ENCODE measurements around the gene UAP1. TPM values are rescaled to one million over a fixed set of nuclear protein-coding genes. Genes with fewer than 3 reads are reported as not detected.

UAP1 gene
- total RNA-seq, 2 donors from 2014 or later = 36.4 to 39.4 TPM

GRCh38 chr1:162561037-162561615 is 396 bp upstream of the UAP1 start:
- no peaks in the 10 kb centered on the region for H3K27me3 Mint-ChIP-seq (ENCODE audit: insufficient read depth)
- no peaks in the 10 kb centered on the region for H3K27me3 ChIP-seq (ENCODE audit: control insufficient read depth, insufficient read depth, low read length, poor library complexity, severe bottlenecking)
- H3K27ac ChIP-seq (ENCODE audit: low read depth, low read length) = peak overlapping the region; percentile 69
- no peaks in the 10 kb centered on the region for H3K9me3 Mint-ChIP-seq
- no peaks in the 10 kb centered on the region for H3K36me3 Mint-ChIP-seq (ENCODE audit: low read depth)
- H3K27ac Mint-ChIP-seq = peak overlapping the region; percentile 96
- peak overlapping the region; percentile 70 for H3K4me3 Mint-ChIP-seq
- H3K4me3 ChIP-seq (ENCODE audit: low read length) = peak overlapping the region; percentile 90
- WGBS, 2 experiments (ENCODE audit: insufficient coverage in 1 of 2, insufficient read length in 1 of 2) = 2 to 5% methylated on average over 4 to 53 of the region's 53 CpGs
- peak; percentile 99 for DNase-seq
- H3K9ac ChIP-seq (ENCODE audit: extremely low read depth, low read length, poor library complexity, severe bottlenecking) = peak overlapping the region; percentile 70
- H3K36me3 ChIP-seq (ENCODE audit: control insufficient read depth, insufficient read depth, low read length) = no peaks in the 10 kb centered on the region
- H3K9me3 ChIP-seq (ENCODE audit: control insufficient read depth, low read length) = no peaks in the 10 kb centered on the region
- TF ChIP-seq CTCF (conservative IDR thresholded peaks at IDR 0.05) = no peak
- peaks cover 26% of the 10 kb centered on the region for H3K4me1 Mint-ChIP-seq
- no peaks in the 10 kb centered on the region for H3K4me1 ChIP-seq (ENCODE audit: control insufficient read depth, insufficient read depth, low read length)

- Histone ChIP-seq H3K27me3 (ENCODE audit: control insufficient read depth, insufficient read depth, low read length, poor library complexity, severe bottlenecking) (no peaks in the 10 kb centered on the region), H3K9me3 (ENCODE audit: control insufficient read depth, low read length) (no peaks in the 10 kb centered on the region), H3K4me3 (ENCODE audit: low read length) (peak overlapping the region; percentile 90), H3K9ac (ENCODE audit: extremely low read depth, low read length, poor library complexity, severe bottlenecking) (peak overlapping the region; percentile 70), H3K36me3 (ENCODE audit: control insufficient read depth, insufficient read depth, low read length) (peaks cover 9% of the 10 kb centered on the region), H3K27ac (ENCODE audit: low read depth, low read length) (no peak overlapping the region), H3K4me1 (ENCODE audit: control insufficient read depth, insufficient read depth, low read length) (no peaks in the 10 kb centered on the region)
- peak overlapping the region; percentile 70 for H3K4me3 Mint-ChIP-seq
- H3K36me3 Mint-ChIP-seq (ENCODE audit: low read depth) = peaks cover 8% of the 10 kb centered on the region
- H3K4me1 Mint-ChIP-seq = peaks cover 26% of the 10 kb centered on the region
- H3K27me3 Mint-ChIP-seq (ENCODE audit: insufficient read depth) = no peaks in the 10 kb centered on the region
- H3K9me3 Mint-ChIP-seq = no peaks in the 10 kb centered on the region
- peak overlapping the region; percentile 37 for H3K27ac Mint-ChIP-seq
- TF ChIP-seq CTCF (conservative IDR thresholded peaks at IDR 0.05) = no peak
- 78 to 88% methylated on average over 5 of the region's 5 CpGs for WGBS, 2 experiments (ENCODE audit: insufficient coverage in 1 of 2, insufficient read length in 1 of 2)
- DNase-seq = no peak
Observed at GRCh38 chr1:162562470-162562828, 927 bp downstream of the UAP1 start.

DNA sequence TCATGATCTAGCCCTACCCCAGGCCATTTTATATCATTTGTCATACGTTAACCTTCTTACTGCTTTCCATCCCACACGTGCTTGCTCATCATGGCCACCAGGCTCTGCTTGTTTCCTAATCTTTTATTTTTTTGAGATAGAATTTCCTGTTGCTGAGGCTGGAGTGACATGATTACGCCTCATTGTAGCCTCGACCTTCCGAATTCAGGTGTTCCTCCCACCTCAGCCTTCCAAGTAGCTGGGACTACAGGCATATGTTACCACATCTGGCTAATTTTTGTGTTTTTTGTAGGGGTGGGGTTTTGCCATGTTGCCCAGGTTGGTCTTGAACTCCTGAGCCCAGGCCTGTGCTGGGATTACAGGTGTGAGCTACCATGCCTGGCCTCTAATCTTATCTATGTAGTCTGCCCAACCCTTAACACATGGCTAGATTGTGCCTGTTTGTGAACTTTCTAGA is 3.3 kb downstream of the UAP1 start:
- Histone ChIP-seq H3K4me3 (ENCODE audit: low read length) (no peak overlapping the region), H3K9ac (ENCODE audit: extremely low read depth, low read length, poor library complexity, severe bottlenecking) (no peak overlapping the region), H3K27me3 (ENCODE audit: control insufficient read depth, insufficient read depth, low read length, poor library complexity, severe bottlenecking) (no peaks in the 10 kb centered on the region), H3K27ac (ENCODE audit: low read depth, low read length) (no peak overlapping the region), H3K4me1 (ENCODE audit: control insufficient read depth, insufficient read depth, low read length) (no peaks in the 10 kb centered on the region), H3K36me3 (ENCODE audit: control insufficient read depth, insufficient read depth, low read length) (peaks cover 14% of the 10 kb centered on the region), H3K9me3 (ENCODE audit: control insufficient read depth, low read length) (no peaks in the 10 kb centered on the region)
- Mint-ChIP-seq H3K36me3 (ENCODE audit: low read depth) (peaks cover 17% of the 10 kb centered on the region), H3K27ac (no peak overlapping the region), H3K9me3 (no peaks in the 10 kb centered on the region), H3K27me3 (ENCODE audit: insufficient read depth) (no peaks in the 10 kb centered on the region), H3K4me3 (no peak overlapping the region), H3K4me1 (peaks cover 26% of the 10 kb centered on the region)
- TF ChIP-seq CTCF (conservative IDR thresholded peaks at IDR 0.05) = peak; percentile 37
- 60 to 95% methylated on average over 1 to 5 of the region's 5 CpGs for WGBS, 2 experiments (ENCODE audit: insufficient coverage in 1 of 2, insufficient read length in 1 of 2)
- no peak for DNase-seq

Measured in endodermal cell (in vitro differentiated cells).